ENCODE measurements around the gene TBC1D22A. TPM values are rescaled to one million over a fixed set of nuclear protein-coding genes. Genes with fewer than 3 reads are reported as not detected.

TBC1D22A gene
- polyA plus RNA-seq, 1 donor from 2014 or later = 9.3 TPM

DNA sequence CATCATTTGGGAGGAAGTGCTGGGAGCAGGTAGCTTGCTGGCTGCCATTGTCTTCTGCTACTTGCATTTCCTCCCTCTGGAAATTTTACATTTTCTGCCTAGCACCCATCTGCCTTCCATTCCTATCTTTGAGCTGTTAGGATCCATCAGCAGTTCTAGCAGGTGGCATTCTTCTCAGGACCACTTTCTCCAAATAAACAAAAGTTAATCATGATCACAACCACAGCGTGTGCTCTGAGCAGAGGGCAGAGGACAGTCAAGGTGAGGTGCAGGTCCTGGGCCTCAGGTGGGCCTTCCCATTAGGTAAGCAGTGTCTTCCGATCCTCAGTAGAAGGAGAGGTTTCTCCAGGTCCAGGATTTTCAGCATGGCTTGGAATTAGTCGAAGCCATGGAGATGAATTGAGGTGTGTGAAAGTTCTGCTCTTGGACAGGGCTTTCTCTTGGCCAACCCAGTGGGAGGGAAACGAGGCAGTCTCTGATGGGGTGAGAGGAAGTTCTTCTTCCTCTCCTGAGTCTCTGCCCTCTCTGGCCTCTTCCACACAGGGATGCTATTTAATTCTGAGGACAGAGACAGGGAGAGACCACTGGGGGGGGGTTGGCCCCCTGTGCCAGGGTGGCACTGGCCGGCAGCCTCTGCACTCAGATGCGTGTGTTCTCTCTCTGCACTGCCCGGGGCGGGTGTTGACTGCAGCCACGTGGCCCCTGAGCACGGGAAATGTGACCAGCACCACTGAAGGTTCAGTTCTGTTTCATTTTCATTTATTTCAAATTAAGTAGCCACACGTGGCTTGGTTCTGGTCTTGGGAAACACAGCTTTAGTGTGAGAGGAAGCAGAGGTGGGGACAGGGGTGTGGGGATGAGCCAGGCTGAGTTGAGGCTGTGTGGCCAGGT is 170.8 kb downstream of the TBC1D22A start:
- no peak overlapping the region for H3K4me2 ChIP-seq (ENCODE audit: low read length)
- no peaks in the 10 kb centered on the region for H3K9me3 ChIP-seq (ENCODE audit: low read length)
- TF ChIP-seq, protein P1, sequence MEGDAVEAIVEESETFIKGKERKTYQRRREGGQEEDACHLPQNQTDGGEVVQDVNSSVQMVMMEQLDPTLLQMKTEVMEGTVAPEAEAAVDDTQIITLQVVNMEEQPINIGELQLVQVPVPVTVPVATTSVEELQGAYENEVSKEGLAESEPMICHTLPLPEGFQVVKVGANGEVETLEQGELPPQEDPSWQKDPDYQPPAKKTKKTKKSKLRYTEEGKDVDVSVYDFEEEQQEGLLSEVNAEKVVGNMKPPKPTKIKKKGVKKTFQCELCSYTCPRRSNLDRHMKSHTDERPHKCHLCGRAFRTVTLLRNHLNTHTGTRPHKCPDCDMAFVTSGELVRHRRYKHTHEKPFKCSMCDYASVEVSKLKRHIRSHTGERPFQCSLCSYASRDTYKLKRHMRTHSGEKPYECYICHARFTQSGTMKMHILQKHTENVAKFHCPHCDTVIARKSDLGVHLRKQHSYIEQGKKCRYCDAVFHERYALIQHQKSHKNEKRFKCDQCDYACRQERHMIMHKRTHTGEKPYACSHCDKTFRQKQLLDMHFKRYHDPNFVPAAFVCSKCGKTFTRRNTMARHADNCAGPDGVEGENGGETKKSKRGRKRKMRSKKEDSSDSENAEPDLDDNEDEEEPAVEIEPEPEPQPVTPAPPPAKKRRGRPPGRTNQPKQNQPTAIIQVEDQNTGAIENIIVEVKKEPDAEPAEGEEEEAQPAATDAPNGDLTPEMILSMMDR (IDR thresholded peaks at IDR 0.05; ENCODE audit: poor library complexity, severe bottlenecking) = no peak
- no peak for TF ChIP-seq EP300 (conservative IDR thresholded peaks at IDR 0.05; ENCODE audit: poor library complexity, severe bottlenecking)
- TF ChIP-seq EZH2 (IDR thresholded peaks at IDR 0.05; ENCODE audit: borderline replicate concordance, insufficient read depth, low read length, poor library complexity, severe bottlenecking) = no peak
- no peak for TF ChIP-seq MXI1 (conservative IDR thresholded peaks at IDR 0.05; ENCODE audit: poor library complexity, severe bottlenecking)
- TF ChIP-seq, protein P2, sequence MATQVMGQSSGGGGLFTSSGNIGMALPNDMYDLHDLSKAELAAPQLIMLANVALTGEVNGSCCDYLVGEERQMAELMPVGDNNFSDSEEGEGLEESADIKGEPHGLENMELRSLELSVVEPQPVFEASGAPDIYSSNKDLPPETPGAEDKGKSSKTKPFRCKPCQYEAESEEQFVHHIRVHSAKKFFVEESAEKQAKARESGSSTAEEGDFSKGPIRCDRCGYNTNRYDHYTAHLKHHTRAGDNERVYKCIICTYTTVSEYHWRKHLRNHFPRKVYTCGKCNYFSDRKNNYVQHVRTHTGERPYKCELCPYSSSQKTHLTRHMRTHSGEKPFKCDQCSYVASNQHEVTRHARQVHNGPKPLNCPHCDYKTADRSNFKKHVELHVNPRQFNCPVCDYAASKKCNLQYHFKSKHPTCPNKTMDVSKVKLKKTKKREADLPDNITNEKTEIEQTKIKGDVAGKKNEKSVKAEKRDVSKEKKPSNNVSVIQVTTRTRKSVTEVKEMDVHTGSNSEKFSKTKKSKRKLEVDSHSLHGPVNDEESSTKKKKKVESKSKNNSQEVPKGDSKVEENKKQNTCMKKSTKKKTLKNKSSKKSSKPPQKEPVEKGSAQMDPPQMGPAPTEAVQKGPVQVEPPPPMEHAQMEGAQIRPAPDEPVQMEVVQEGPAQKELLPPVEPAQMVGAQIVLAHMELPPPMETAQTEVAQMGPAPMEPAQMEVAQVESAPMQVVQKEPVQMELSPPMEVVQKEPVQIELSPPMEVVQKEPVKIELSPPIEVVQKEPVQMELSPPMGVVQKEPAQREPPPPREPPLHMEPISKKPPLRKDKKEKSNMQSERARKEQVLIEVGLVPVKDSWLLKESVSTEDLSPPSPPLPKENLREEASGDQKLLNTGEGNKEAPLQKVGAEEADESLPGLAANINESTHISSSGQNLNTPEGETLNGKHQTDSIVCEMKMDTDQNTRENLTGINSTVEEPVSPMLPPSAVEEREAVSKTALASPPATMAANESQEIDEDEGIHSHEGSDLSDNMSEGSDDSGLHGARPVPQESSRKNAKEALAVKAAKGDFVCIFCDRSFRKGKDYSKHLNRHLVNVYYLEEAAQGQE (IDR thresholded peaks at IDR 0.05; ENCODE audit: borderline replicate concordance) = no peak
- TF ChIP-seq RAD21 (conservative IDR thresholded peaks at IDR 0.05) = no peak
- no peak for TF ChIP-seq SMC3 (conservative IDR thresholded peaks at IDR 0.05; ENCODE audit: poor library complexity)
- no peak for TF ChIP-seq POLR2AphosphoS5 (IDR thresholded peaks at IDR 0.05)
- TF ChIP-seq TAF1 (IDR thresholded peaks at IDR 0.05; ENCODE audit: low read depth) = no peak
- no peak overlapping the region for H3K27ac ChIP-seq (ENCODE audit: low read length)
- no peaks in the 10 kb centered on the region for H3K79me2 ChIP-seq (replicated peaks; ENCODE audit: insufficient read depth, low read length)
- no peaks in the 10 kb centered on the region for H3K27me3 ChIP-seq (ENCODE audit: insufficient read depth, low read depth, low read length)
- no peaks in the 10 kb centered on the region for H3K36me3 ChIP-seq (ENCODE audit: insufficient read depth, low read length)
- H3K4me3 ChIP-seq (ENCODE audit: low read length) = no peak overlapping the region
- no peaks in the 10 kb centered on the region for H3F3A ChIP-seq (ENCODE audit: insufficient read depth, low read length, poor library complexity, severe bottlenecking)
- no peak overlapping the region for H2AFZ ChIP-seq (ENCODE audit: low read depth, low read length)
- H3K9me2 ChIP-seq (ENCODE audit: insufficient read depth, low read length) = no peaks in the 10 kb centered on the region
- H4K20me1 ChIP-seq (ENCODE audit: insufficient read depth) = no peaks in the 10 kb centered on the region
- no peak overlapping the region for H3K9ac ChIP-seq (ENCODE audit: low read length)

DNA sequence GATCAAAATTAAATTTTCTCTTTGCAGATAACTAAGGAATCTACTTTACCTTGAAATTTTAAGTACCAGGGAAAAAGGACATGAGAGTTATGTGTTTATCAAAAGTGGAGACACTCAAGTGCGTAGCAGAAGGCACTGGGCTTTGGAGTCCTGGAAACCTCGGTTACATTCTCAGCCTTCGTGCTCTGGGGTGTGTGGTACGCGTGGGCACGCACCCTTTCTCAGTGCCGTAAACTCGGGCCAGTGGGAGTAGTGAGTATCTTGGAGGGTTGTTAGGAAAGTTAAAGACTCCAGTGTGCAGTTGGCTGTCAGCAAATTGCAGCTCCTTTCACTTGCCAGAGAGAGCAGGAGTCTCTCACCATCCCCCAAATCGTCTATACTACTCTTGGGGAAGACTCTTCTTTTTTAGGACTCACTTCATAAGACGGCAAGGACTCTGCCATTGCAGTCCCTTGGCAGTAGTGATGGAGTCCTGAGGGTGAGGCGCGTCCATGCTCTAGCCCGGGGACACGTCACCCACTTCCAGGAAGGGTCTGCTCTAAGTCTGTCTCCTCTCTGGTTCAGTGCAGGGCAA is 171.8 kb downstream of the TBC1D22A start:
- Histone ChIP-seq H3K4me2 (ENCODE audit: low read length) (no peak overlapping the region), H3K9me2 (ENCODE audit: insufficient read depth, low read length) (no peaks in the 10 kb centered on the region), H3K9me3 (ENCODE audit: low read length) (no peaks in the 10 kb centered on the region), H3K79me2 (replicated peaks; ENCODE audit: insufficient read depth, low read length) (no peaks in the 10 kb centered on the region), H4K20me1 (ENCODE audit: insufficient read depth) (no peaks in the 10 kb centered on the region), H3F3A (ENCODE audit: insufficient read depth, low read length, poor library complexity, severe bottlenecking) (no peaks in the 10 kb centered on the region), H2AFZ (ENCODE audit: low read depth, low read length) (no peak overlapping the region), H3K27me3 (ENCODE audit: insufficient read depth, low read depth, low read length) (no peaks in the 10 kb centered on the region), H3K27ac (ENCODE audit: low read length) (no peak overlapping the region), H3K4me3 (ENCODE audit: low read length) (no peak overlapping the region), H3K9ac (ENCODE audit: low read length) (no peak overlapping the region), H3K36me3 (ENCODE audit: insufficient read depth, low read length) (no peaks in the 10 kb centered on the region)
- TF ChIP-seq, protein P2 (IDR thresholded peaks at IDR 0.05; ENCODE audit: borderline replicate concordance) = no peak
- TF ChIP-seq, protein P1 (IDR thresholded peaks at IDR 0.05; ENCODE audit: poor library complexity, severe bottlenecking) = no peak
- no peak for TF ChIP-seq POLR2AphosphoS5 (IDR thresholded peaks at IDR 0.05)
- TF ChIP-seq MXI1 (conservative IDR thresholded peaks at IDR 0.05; ENCODE audit: poor library complexity, severe bottlenecking) = no peak
- TF ChIP-seq EP300 (conservative IDR thresholded peaks at IDR 0.05; ENCODE audit: poor library complexity, severe bottlenecking) = no peak
- no peak for TF ChIP-seq RAD21 (conservative IDR thresholded peaks at IDR 0.05)
- no peak for TF ChIP-seq TAF1 (IDR thresholded peaks at IDR 0.05; ENCODE audit: low read depth)
- TF ChIP-seq EZH2 (IDR thresholded peaks at IDR 0.05; ENCODE audit: borderline replicate concordance, insufficient read depth, low read length, poor library complexity, severe bottlenecking) = no peak
- no peak for TF ChIP-seq SMC3 (conservative IDR thresholded peaks at IDR 0.05; ENCODE audit: poor library complexity)
